NCI-H82 (cell line): ENCODE results near the gene PARVB.

Experiments
- DNase-seq: peaks from one replicate; lab custom pipeline; 2025; lab: John Stamatoyannopoulos, UW

PARVB gene

DNA sequence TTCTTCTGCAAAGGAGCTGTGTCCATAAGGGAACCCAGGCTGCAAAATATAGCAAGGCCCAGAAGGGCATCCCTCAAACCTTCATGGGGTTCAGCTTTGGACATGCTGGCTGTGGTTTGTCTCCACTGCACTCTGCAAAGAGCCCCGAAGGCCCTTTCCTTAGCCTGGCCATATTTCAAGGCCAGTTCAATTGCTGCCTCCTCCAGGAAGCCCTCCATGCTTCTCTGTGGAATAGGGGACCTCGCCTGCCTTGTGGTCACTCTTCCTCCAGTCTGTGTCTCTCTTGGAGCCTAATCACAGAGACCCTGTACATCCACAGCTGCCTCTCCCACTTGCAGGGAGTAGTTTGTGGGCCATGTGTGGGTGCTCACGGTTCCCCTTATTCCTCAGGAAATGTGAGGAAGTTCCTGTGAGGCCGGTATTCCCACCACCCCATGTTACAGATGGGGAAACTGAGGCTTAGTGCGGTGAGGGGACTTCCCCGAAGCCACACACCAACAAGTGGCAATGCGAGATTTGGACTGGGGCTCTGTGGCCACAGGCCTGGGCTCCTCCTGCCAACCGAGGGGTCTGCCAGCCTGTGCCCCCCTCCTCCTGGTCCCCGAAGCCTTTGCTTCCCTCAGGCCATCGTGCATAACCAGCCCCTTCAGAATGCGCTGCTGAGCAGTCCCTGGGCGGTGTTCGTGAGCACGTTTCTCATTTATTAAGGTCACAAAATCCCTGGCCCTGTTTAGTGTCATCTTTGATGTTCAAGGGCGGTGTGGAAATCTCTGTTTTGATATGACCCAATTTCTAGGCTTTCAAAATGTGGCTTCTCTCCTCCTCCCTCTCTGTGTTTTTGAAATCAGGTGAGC is 65.8 kb downstream of the PARVB start:
- no peak for DNase-seq

DNA sequence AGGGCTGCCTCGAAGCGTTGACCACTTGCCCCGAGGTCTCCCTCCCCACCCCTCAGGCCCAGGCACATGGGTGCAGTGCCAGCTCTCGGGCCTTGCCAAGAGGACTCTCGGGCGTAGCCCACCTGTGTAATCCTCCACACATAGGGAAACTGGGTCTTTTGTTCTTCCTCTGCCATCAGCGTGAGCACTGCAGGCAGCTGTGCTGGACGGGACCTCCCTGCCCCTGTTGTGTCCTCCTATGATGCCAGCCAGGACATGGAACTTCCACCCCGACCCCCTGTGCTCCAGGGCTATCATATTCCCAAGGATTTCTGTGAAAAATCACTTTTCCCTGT is 66.4 kb downstream of the PARVB start:
- DNase-seq, result no peak

DNA sequence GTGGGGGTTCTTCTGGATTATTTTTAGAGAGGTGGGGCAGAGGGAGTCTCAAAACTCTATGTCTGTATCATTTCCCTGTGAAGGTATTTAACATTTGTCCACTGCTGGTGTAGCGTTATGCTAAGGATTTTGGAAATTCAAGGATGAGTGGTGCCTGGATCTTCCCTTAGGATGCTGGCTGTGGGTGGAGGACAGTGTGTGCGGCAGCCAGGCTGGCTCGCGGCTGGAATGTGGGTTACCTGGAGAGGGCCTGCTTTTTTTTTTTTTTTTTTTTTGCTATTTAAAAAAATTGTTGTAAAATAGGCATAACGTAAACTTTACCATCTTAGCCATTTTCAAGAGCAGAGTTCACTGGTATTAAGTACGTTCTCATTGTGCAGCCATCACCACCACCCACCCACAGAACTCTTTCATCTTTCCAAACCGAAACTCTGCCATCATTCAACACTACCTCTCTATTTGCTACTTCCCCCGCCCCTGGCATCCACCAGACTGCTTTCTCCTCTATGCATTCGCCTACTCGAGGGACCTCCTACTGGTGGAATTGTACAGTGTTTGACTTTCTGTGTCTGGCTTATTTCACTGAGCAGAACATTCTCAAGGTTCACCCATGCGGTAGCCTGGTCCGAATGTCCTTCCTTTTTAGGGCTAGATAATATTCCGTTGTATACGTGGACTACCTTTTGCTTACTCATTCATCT is 67.1 kb downstream of the PARVB start:
- peak; percentile 23 for DNase-seq

DNA sequence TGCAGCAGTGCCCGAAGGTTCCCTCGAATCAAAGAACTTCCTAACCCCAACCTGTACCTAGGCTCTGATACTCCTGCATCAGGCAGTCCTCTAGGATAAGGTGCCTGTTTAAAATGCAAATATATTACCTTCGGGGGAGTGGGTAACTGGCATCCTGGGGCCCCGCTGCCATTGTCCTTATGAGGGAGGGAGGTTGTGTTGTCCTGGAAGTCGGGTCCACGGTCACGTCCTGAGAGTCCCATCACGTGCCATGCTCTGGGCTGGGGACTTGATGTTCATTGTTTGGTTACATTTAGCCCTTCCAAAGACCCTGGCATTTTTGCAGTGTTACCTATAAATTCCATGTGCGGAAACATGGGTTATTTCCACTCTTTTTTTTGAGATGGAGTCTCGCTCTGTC is 67.6 kb downstream of the PARVB start:
- no peak for DNase-seq

DNA sequence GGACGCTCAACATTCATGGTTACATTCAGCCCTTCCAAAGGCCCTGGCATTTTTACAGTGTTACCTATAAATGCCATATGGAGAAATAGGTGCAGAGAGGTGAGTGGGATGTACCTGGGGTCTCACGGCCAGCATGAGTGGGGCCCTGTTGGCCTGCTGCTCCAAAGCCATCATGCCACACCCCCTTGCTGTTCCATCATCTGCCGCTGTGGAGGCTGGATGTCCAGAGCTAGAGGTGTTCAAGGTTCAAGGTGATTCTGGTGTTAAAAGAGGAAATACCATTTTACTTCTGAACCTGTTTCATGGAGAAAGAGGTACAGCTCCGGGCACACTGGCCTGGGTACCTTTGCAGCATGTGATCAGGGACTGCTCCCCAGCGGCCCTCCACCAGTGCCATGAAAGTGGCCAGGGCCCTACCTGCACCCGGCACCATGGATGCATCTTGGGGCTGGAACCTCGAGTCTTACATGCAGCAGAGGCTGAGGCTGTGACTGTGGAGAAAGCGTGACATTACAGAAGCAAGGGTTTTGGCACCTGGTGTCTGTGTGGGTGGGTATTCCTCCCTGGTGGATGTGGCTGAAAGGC is 68.6 kb downstream of the PARVB start:
- DNase-seq, result no peak

DNA sequence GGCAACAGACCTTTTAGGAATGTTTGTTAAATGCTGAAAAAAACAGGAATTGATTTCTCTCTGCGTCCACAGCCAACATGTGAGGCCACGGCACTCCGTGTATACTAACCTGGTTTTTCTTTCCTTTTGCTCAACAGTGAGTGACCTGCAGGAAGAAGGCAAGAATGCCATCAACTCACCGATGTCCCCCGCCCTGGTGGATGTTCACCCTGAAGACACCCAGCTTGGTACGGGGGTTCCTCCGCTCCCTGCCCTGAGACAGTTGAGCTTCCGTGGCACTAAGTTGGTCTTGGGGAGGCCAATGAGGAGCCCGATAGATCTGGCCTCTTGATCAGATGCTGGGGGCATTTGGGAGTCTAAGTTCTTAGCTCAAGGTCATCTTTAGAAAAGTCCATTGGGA is 69.7 kb downstream of the PARVB start:
- DNase-seq, result no peak

DNA sequence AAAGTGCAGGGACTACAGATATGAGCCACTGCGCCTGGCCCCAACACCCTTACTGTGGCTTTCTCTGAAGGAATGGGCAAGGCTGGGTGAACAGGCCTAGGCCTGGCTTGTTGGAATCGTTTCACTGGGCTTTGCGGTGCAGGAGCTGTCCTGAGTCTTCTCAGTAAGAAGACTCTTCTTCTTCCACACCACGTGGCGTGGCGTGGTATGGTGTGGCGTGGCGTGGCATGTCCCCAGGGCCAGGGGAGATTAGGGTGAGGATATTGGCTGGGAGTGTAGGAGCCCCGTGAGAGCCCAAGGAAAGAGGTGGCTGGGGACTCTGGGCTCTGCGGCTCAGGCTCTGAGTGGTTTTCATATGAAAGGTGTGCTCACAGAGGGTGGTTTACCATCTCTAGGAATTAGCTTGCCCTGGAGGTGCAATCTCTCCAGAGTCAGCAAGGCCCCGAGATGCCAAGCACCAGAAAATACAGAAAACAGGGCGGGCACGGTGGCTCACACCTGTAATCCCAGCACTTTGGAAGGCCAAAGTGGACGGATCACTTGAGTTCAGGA is 70.7 kb downstream of the PARVB start:
- DNase-seq, result no peak

DNA sequence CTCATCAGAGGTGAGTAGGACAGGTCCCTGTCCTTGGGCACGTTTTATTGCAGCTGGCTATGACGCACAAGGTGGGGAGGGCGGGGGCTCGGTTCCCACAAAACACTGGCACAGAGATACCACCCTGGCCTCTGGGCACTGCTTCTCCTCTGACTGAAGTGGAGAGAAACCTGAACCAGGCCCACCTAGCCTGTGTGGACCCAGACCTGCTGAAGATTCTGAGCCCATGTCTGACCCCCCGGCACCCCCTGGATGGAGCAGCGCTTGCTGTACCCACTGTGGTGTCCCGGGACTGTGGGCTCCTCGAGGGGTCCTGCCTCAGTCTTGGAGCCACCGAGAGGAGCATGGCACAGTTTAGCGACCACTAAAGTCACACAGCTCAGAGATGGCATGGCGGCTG is 72.6 kb downstream of the PARVB start:
- no peak for DNase-seq

DNA sequence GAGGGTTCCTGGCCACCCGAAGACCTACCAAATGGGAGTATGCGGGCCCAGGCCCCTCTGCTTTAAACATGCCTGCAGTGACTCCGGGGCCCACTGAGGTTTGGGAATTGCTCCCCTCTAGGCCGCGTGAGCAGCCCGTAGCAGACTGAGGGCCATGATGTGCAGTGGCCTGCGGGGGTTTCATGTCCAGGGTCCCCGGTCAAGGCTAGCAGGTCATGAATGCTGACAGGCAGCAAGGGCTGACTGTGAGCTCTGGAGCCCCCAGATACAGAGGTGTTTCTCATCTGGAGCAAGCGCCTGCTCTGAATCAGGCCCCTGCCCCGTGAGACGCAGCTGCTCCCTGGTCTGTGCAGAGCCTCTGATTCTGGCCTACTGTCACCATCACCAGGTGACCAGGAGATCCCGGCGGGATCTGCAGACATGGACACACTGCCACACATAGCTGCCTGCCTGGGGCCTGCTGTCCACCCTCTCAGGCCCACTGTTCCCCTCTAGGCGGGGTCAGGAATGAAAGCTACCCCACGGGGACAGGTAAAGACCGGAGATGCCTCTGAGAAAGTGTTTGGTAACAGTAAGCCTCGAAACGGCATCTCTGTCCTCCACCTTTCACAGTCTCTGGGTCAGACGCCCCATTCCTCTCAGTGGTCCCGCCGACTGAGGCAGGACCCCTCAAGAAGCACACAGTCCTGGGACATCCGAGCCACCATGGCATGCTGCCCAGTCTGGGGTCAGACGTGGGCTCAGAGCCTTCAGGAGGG is 73.3 kb downstream of the PARVB start:
- DNase-seq, result no peak

DNA sequence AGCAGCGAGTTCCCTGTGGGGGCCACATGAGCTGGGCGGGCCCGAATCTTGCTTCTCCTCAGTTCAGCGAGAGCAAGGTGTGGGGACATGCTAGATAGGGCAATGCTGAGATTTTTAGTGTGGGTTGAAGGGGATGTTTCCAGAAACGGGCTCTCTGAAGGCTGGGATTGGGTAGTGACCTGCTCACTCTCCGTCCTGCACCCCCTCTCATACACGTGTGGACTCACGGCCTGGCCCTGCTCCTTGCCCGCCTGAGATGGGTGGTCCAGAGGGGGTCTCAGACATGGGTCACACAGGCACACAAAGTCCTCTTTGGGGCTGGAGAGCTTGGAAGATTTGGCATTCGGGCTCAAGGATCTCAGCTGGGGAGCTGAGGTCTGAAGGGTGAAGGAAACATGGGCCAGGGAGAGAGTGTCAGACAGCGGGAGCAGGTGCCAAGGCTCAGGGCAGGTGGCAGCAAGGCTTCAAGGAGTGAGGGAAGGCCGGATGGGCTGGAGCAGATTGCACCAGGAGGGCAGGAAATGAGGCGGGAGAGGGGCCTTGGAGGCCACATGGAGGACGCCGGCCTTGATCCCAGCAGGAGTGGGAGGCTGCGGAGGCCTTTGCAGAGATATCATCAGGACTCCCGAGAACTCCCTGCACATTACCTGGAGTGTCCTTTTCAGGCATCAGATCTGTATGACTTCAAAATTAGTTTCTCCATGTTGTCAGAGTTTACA is 74.1 kb downstream of the PARVB start:
- no peak for DNase-seq

DNA sequence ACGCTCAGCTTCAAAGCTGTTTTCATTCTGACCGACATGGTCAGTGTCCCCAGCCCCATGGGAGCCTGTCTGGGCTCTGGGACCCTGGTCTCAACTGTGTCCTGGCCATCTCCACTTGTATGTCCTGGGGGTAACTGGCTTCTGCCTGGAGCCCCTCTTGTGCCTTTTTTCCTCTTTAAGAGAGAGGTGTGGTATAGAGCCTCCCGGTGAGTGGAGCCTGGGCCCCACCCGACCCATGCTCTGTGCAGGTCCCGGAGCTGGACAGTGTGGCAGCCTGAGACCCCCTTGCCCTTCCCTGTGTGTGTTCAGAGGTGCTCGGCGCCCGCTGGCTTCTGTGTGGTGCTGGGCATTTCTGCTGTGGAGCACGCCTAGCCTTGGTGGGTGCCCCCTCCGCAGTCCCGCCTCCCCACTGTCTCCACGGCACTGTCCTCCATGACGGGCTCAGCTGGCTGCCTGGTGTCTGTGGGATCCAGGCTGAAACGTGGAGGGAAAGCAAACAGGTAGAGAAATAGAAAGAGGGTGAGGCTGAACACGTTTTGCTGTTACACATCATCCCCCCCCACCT is 74.9 kb downstream of the PARVB start:
- no peak for DNase-seq

DNA sequence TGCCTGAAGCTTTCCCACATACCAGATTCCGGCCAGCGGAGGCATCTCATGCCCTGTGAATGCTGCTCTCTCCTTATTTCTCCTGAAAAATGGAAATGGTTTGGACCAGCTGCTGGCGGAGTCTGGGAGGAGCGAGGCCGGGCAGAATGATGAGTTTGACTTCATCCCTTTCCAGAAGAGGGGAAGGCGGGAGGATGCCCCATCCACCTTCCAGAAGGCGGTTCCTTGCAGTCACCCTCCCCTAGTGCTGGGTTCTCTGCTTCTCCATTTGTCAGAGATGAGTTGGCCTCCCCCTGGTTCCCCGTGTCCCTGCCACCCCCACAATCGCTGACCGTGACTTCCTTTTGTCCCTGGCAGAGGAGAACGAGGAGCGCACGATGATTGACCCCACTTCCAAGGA is 75.6 kb downstream of the PARVB start:
- no peak for DNase-seq

DNA sequence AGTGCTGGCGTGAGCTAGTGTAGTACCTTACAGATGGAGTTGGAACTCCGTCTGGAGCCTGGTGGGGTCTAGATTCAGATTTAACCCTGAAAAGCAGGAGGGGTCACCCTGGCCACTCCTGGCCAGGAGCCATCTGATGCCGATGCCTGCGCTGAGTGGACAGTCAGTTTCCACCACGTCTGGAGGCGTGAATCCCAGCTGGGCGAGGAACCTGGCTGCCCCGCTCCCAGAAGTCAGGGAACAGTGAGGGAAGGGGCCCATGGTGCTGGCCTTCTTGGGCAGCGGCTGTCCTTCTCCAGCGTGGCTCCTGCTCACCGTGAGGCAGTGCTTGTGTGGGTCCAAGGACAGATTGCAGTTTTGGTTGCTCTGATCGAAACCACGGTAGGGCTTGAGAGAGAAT is 76.3 kb downstream of the PARVB start:
- peak; percentile 17 for DNase-seq

DNA sequence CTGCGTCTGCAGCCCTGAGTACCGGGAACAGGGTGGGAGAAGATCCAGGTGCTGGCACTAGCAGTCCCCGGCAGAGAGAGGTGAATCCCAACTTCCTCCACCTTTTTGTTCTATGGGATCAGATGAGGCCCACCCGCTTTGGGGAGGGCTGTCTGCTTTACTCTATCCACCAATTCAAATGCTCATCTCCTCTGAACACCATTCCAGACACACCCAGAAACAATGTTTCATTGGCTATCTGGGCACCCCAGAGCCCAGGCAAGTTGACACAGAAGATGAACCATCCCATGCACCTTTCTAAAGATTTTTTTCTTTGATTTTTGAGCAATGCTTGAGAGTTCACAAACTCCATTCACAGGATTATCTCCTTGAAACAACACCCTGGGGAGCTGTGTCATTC is 78.0 kb downstream of the PARVB start:
- DNase-seq, result no peak

DNA sequence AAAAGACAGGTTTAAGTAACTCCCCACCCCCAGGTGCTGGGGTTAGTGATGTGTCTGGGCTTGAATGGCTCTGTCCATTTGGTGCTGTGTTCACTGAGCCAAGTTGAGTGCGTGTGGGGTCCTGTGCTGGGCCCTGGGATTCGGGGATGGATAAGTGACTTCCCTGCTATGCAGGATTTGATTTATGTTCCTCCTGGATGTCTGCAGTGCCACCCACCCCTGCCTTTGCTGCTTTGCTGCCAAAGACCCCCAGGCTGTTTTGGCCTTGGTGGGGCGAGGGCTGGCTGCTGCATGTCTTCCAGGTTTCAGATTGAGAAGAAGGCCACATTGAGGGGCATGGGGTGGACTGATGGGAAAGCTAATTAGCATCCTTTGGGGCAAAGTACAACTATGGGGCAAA is 78.8 kb downstream of the PARVB start:
- DNase-seq, result no peak

DNA sequence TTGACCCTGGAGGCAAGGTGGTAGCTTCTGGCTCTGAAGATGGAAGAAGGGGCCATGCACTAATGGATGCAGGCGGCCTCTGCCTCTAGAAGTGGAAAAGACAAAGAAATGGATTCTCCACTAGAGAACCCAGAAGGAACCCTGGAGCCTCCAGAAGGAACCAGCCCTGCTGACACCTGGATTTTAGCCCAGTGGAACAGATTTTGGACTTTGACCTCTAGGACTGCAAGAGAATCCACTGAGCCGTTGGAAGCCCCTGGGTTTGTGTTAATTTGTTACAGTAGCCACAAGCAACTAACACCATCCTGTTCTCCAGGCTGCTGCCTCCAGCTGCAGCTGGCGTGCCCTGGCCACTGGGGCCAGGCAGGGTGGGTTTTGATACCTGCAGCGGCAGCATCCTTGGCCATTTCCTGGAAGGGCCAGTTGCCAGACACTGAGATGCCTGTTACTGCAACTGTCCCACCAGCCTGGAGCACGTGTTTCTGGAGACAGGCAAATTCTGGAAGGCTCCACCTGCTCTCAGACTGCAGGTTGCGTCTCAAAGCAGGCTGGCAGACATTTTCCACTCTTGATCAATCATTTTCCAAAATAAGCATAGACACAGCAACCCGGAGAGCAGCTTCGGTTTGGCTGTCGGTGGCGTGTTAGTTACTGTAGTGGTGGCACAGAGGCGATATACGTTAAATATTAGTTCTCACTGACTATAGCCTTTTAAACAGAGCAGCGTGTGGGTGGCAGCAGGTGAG is 79.8 kb downstream of the PARVB start:
- DNase-seq, result no peak

DNA sequence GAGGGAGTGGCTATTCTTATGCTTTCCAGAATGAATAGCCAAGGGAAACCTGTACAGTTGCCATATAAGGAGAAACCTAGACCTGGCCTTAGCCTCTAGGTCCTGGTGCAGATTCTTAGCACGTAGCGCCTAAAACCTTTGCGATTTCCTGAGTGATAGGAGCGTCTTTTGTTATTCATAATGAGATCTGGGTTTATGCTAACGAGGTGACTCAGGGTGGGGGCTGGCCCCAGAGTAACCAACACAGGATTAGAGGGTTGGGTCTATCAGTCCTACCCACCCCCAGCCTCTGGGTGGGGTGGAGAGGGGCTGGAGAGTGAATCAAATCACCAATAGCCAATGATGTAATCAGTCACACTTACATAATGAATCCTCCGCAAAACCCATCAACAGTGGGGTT is 83.2 kb downstream of the PARVB start:
- peak; percentile 84 for DNase-seq

DNA sequence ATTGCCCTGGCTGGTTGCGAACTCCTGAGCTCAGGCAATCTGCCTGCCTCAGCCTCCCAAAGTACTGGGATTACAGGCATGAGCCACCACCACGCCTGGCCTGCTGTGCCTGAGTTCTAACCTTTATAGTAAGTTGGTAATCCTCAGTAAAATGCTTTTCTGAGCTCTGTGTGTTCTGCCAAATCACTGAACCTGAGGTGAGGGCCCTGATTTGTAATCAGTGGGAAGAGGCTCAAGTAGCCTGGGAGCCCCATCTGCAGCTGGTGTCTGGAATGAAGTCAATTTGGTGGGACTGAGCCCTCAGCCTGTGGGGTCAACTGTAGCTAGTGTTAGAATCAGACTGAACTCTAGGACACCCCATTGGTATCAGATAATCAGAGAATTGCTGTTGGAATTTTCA is 84.0 kb downstream of the PARVB start:
- peak; percentile 83 for DNase-seq

DNA sequence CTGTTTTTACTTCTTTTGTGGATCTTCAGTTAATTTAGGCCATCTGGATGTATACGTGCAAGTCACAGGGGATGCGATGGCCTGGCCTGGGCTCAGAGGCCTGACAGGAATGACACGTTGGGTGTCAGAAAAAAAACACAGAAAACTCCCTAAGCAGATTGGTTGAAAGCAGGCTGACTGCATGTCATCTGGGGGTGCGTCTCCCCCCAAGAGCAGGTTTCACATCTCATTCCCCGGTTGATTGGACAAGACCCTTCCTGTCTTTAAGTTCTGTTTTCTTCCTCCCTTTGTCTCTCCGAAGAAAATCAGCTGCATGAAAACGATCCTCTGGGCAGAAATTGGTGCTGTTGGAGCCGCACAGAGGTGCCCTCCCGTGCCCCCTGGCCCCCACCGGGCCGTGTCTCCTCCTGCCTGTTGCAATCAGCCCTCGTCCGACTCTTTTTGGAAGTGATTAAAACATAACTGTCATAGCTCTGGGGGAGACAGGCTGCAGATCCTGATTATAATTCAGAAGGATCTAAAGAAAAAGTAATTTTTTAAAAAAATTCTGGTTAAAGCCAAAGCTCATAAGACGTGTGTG is 84.8 kb downstream of the PARVB start:
- peak; percentile 2 for DNase-seq

DNA sequence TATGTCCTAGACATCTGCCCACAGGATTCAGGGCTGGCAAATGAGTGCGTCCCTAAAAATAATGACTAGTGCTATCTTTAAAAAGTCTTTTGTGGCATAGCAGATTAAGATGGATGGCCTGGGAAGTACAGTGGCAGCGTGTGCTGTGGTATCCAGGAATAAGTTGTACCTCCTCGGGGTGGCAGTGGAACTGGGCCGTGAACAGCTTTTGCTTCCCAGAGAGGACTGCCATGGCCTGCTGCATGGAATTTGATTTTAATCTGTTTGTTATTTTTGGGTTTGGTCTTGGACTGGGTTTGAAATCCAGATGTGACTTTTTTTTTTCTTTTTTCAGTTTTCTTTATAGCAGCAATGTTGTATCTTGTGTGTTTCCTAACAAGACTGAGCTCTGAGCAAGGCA is 85.3 kb downstream of the PARVB start:
- DNase-seq, result no peak
